PC-9 (cell line): ENCODE data around the gene CCNH.

Source experiments
- CTCF ChIP-seq: fragments of 200-600 bp; sonication (generic); conservative IDR thresholded peaks from 2 replicates; pipeline ENCODE4 v1.6.1; 2017; ENCODE audit warnings: mixed run types, antibody characterized with exemption, mild to moderate bottlenecking, moderate library complexity
- EZH2 ChIP-seq: fragments of 200-600 bp; sonication (generic); IDR thresholded peaks from 2 replicates; pipeline ENCODE4 v1.8.0; 2017; ENCODE audit warnings: antibody characterized with exemption, low read depth

GRCh38 chr5:87347272-87347671 lies 65.5 kb downstream of the CCNH start:
- TF ChIP-seq CTCF (no peak), EZH2 (no peak)
